ENCODE data around the gene GIPR.

- TF ChIP-seq EP300 (IDR thresholded peaks at IDR 0.05) = no peak
- no peak for TF ChIP-seq CTCF (IDR thresholded peaks at IDR 0.05)
- TF ChIP-seq POLR2A (IDR thresholded peaks at IDR 0.05) = no peak
These were observed 44.7 kb downstream of the GIPR start for GRCh38 chr19:45712699-45713067.

All from upper lobe of left lung (tissue), 4 donors.